ENCODE measurements around the gene TDP1.

DNA sequence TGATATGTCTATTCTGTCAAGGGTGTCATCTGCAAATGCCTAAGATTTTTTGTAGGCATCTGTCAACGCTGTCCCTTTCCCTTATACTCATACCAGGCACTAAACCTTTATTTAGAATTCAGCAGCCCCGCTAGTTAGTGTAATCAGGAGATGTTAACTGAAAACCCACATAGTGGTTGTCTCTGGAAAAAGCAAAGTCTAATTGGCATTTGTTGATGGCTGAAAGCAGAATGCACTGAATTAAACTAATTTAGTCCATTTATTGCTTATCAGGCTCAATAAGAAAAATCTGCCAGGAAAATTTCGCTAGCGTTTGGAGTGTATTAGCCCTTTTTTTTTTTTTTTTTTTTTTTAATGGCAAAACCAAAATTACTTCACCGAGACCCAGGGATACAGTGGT is 34.5 kb downstream of the TDP1 start:
- TF ChIP-seq, protein P1, sequence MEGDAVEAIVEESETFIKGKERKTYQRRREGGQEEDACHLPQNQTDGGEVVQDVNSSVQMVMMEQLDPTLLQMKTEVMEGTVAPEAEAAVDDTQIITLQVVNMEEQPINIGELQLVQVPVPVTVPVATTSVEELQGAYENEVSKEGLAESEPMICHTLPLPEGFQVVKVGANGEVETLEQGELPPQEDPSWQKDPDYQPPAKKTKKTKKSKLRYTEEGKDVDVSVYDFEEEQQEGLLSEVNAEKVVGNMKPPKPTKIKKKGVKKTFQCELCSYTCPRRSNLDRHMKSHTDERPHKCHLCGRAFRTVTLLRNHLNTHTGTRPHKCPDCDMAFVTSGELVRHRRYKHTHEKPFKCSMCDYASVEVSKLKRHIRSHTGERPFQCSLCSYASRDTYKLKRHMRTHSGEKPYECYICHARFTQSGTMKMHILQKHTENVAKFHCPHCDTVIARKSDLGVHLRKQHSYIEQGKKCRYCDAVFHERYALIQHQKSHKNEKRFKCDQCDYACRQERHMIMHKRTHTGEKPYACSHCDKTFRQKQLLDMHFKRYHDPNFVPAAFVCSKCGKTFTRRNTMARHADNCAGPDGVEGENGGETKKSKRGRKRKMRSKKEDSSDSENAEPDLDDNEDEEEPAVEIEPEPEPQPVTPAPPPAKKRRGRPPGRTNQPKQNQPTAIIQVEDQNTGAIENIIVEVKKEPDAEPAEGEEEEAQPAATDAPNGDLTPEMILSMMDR (IDR thresholded peaks at IDR 0.05), result no peak
- TF ChIP-seq POLR2A (IDR thresholded peaks at IDR 0.05), result no peak

Data from lower leg skin (tissue), 3 donors.